HepG2 (cell line): Measurements from ENCODE around the gene ST6GALNAC2. TPM values are rescaled to one million over a fixed set of nuclear protein-coding genes. Genes with fewer than 3 reads are reported as not detected.
A peak's percentile ranks its signal among the peaks of the same experiment; 100 is the strongest.

Source experiments
- AGO1 ChIP-seq: fragments of 200-400 bp; formaldehyde crosslinking; IDR thresholded peaks from 2 replicates; pipeline ENCODE4 v1.6.1; 2017; ENCODE audit warnings: mild to moderate bottlenecking, low read depth, low read length, moderate library complexity; ENCODE audit not compliant: poor library complexity, severe bottlenecking
- ARNTL ChIP-seq: sonication (generic); formaldehyde crosslinking; IDR thresholded peaks from 2 replicates; pipeline ENCODE4 v1.4.0; 2020; ENCODE audit warnings: mild to moderate bottlenecking, missing genetic modification reagents
- ATF1 ChIP-seq: IDR thresholded peaks from 2 replicates; pipeline ENCODE4 v1.6.1; 2016; ENCODE audit warnings: mild to moderate bottlenecking, control low read depth
- ELF3 ChIP-seq: IDR thresholded peaks from 2 replicates; pipeline ENCODE4 v1.6.1; 2016; ENCODE audit warnings: missing genetic modification reagents, missing compliant biosample characterization
- GABPA ChIP-seq, 2 experiments: IDR thresholded peaks; 2 replicates each; pipeline ENCODE4 v1.6.1; 2011 to 2016; ENCODE audit warnings: low read depth in 2 of 2, low read length in 1 of 2, missing biosample characterization in 1 of 2, missing genetic modification characterization in 1 of 2
- GTF3A ChIP-seq: sonication (generic); formaldehyde crosslinking; conservative IDR thresholded peaks from 2 replicates; pipeline ENCODE4 v1.4.0; 2020; ENCODE audit warnings: mild to moderate bottlenecking, missing genetic modification reagents
- HCFC1 ChIP-seq: fragments of 150-350 bp; IDR thresholded peaks from 2 replicates; pipeline ENCODE4 v1.6.1; 2014; ENCODE audit warnings: low read depth, low read length
- HMG20A ChIP-seq: IDR thresholded peaks from 2 replicates; pipeline ENCODE4 v1.6.1; 2016; ENCODE audit warnings: borderline replicate concordance
- HNF4G ChIP-seq, 2 experiments: sonication (generic) in 1 of 2; formaldehyde crosslinking in 1 of 2; IDR thresholded peaks; 2 replicates each; pipeline versions ENCODE4 v1.4.0 to v1.6.1; 2011 to 2020; ENCODE audit warnings: borderline replicate concordance in 2 of 2, low read depth in 2 of 2, mild to moderate bottlenecking in 2 of 2, low read length in 1 of 2, missing genetic modification reagents in 1 of 2, moderate library complexity in 1 of 2
- IRX3 ChIP-seq: sonication (generic); formaldehyde crosslinking; IDR thresholded peaks from 2 replicates; pipeline ENCODE4 v1.8.1; 2023; ENCODE audit warnings: mild to moderate bottlenecking, low read depth, missing genetic modification reagents, borderline replicate concordance
- KDM3A ChIP-seq: IDR thresholded peaks from 2 replicates; pipeline ENCODE4 v1.6.1; 2018; ENCODE audit warnings: low read depth, missing compliant biosample characterization
- LCORL ChIP-seq, 2 experiments: fragments of 450-650 bp in 1 of 2; sonication (generic) in 1 of 2; formaldehyde crosslinking in 1 of 2; IDR thresholded peaks; 2 replicates each; pipeline versions ENCODE4 v1.5.0 to v1.6.1; 2017 to 2020; ENCODE audit warnings: antibody characterized with exemption in 1 of 2, missing genetic modification reagents in 1 of 2
- PHF5A ChIP-seq: IDR thresholded peaks from one replicate; pipeline ENCODE4 v1.6.1; 2018; ENCODE audit warnings: low read depth, missing genetic modification reagents; ENCODE audit not compliant: unreplicated experiment
- RAD51 ChIP-seq: fragments of 450-650 bp; IDR thresholded peaks from 2 replicates; pipeline ENCODE4 v1.6.1; 2016; ENCODE audit warnings: borderline replicate concordance
- RBM22 ChIP-seq: fragments of 200-400 bp; formaldehyde crosslinking; optimal IDR thresholded peaks from 2 replicates; pipeline ENCODE3; 2017; ENCODE audit warnings: mild to moderate bottlenecking, low read length, moderate library complexity
- SMC3 ChIP-seq: IDR thresholded peaks from 2 replicates; pipeline ENCODE4 v1.6.1; 2011; ENCODE audit warnings: low read length, improper control_type of control experiment
- SNRNP70 ChIP-seq: fragments of 200-400 bp; formaldehyde crosslinking; IDR thresholded peaks from 2 replicates; pipeline ENCODE4 v1.6.1; 2017; ENCODE audit warnings: mild to moderate bottlenecking, low read depth, low read length, moderate library complexity
- SP4 ChIP-seq: sonication (generic); formaldehyde crosslinking; IDR thresholded peaks from 2 replicates; pipeline ENCODE4 v1.8.1; 2023; ENCODE audit warnings: mild to moderate bottlenecking, missing genetic modification reagents
- TCF7 ChIP-seq: sonication (generic); IDR thresholded peaks from 2 replicates; pipeline ENCODE4 v1.6.1; 2016; ENCODE audit warnings: antibody characterized with exemption, low read depth
- XRCC5 ChIP-seq: fragments of 200-400 bp; formaldehyde crosslinking; optimal IDR thresholded peaks from 2 replicates; pipeline ENCODE3; 2017; ENCODE audit warnings: mild to moderate bottlenecking, low read length
- ZNF136 ChIP-seq: sonication (generic); formaldehyde crosslinking; IDR thresholded peaks from 2 replicates; pipeline ENCODE4 v1.8.1; 2022; ENCODE audit warnings: low read depth, mild to moderate bottlenecking, moderate library complexity, missing genetic modification reagents
- ZNF383 ChIP-seq: sonication (generic); formaldehyde crosslinking; IDR thresholded peaks from 2 replicates; pipeline ENCODE4 v1.4.0; 2020; ENCODE audit warnings: missing genetic modification reagents, mild to moderate bottlenecking, borderline replicate concordance
- ZNF432 ChIP-seq: sonication (generic); formaldehyde crosslinking; IDR thresholded peaks from 2 replicates; pipeline ENCODE4 v1.5.0; 2020; ENCODE audit warnings: missing genetic modification reagents, mild to moderate bottlenecking, borderline replicate concordance
- ZNF549 ChIP-seq: sonication (generic); formaldehyde crosslinking; IDR thresholded peaks from 2 replicates; pipeline ENCODE4 v1.5.0; 2020; ENCODE audit warnings: missing genetic modification reagents
- polyA plus RNA-seq, 8 experiments: library from polyadenylated mRNA; depleted of rRNA in 3 of 8; stranded (reverse) in 7 of 8; unstranded in 1 of 8; fragments of >200 nt; fragmentation: Illumina TruSeq in 4 of 8; extraction: Trizol in 4 of 8; gene quantifications; 2 replicates each; pipeline versions ENCODE4 v1.2.1 to v1.2.3, GENCODE V29; 2011 to 2016; ENCODE audit warnings: low read depth in 4 of 8, missing spikeins in 1 of 8, mixed read lengths in 1 of 8; ENCODE audit not compliant: insufficient read depth in 1 of 8
- total RNA-seq, 5 experiments: library from RNA; depleted of rRNA; stranded (reverse); fragments of >200 nt; fragmentation: Illumina TruSeq; extraction: Trizol; gene quantifications; 2 replicates each; pipeline ENCODE4 v1.2.3, GENCODE V29; 2016; ENCODE audit warnings: low read depth in 1 of 5
- TF ChIP-seq, protein P1 (sequence below): sonication (generic); formaldehyde crosslinking; IDR thresholded peaks from 2 replicates; pipeline ENCODE4 v1.4.0; 2020; ENCODE audit warnings: missing genetic modification reagents, borderline replicate concordance
- TF ChIP-seq, protein P2 (sequence below): sonication (generic); formaldehyde crosslinking; conservative IDR thresholded peaks from 2 replicates; pipeline ENCODE4 v1.4.0; 2020; ENCODE audit warnings: mild to moderate bottlenecking, missing genetic modification reagents, moderate library complexity

ST6GALNAC2 gene
- total and polyA plus RNA-seq, 2 of the 13 experiments (the other 11 are each of a cell fraction or from before 2014, with no cell fraction given), result 0.12 to 0.49 TPM

DNA sequence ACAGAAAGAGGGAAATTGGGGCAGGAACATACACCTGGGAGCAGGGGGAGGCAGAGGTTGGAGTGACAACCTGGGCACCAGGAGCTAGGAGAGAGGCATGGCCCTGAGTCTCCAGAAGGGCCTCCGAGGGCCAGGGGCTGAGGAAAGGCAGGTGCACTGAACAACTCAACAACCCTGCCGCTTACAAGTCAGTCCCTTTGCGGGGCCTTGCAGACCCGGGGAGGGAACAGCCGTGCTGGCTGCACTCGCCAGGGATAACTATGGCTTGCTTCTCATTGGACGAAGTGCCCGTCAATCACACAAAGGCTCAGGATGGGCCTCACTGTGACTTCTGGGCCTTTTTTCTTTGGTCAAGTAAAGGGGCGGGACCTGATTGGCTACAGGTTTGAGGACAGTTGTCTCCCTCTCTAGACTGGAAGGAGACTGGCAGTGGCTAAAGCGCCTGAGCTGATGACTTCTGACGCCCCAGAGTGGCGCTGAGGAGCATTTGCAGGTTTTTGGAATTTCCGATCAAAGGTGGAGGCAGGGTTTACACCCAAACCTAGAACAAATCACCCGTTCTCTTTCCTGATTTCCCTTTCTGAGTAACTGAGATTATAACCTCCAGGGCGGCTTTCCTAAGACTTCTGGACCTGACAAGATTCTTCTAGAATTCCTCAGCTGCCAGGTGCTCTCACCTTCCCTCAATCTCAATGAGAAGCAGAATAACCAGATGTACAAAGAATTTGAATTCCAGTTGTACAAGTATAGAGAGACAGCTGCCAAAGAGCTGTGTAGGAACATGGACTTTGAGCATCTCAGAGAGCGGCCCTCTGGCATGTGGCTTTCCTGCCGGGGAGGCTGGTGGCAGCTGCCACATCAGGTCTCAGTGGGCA, 27.6 kb upstream of the ST6GALNAC2 start (continued):
- TF ChIP-seq IRX3 (CRISPR knock-in tag) (no peak), AGO1 (no peak), KDM3A (0 out of 2 replicates have a peak, but pooled peaks have one; percentile 13), ZNF136 (CRISPR knock-in tag) (no peak), TCF7 (no peak), SP4 (peak; percentile 73), RBM22 (no peak), ZNF432 (CRISPR knock-in tag) (no peak), GTF3A (CRISPR knock-in tag) (no peak), HNF4G (IDR thresholded peaks at IDR 0.05; ENCODE audit: borderline replicate concordance, low read depth, low read length) (peak; percentile 73), HNF4G (CRISPR knock-in tag; IDR thresholded peaks at IDR 0.05; ENCODE audit: borderline replicate concordance, low read depth) (peak; percentile 73; the same call in 1 of the 2 replicates), GABPA (IDR thresholded peaks at IDR 0.05; ENCODE audit: low read depth, low read length) (no peak), GABPA (CRISPR knock-in tag; IDR thresholded peaks at IDR 0.05; ENCODE audit: low read depth) (no peak), ARNTL (CRISPR knock-in tag) (no peak), ZNF383 (CRISPR knock-in tag) (no peak), PHF5A (CRISPR knock-in tag) (no peak), SMC3 (peak; percentile 27; the same call in 1 of the 2 replicates), ATF1 (CRISPR knock-in tag) (peak; percentile 55; the same call in 1 of the 2 replicates), RAD51 (no peak), ZNF549 (CRISPR knock-in tag) (no peak), SNRNP70 (no peak), HCFC1 (no peak), ELF3 (CRISPR knock-in tag) (peak; percentile 7), HMG20A (CRISPR knock-in tag) (no peak), XRCC5 (peak; percentile 53), LCORL (IDR thresholded peaks at IDR 0.05) (no peak), LCORL (CRISPR knock-in tag; IDR thresholded peaks at IDR 0.05) (no peak)
- TF ChIP-seq, protein P1, sequence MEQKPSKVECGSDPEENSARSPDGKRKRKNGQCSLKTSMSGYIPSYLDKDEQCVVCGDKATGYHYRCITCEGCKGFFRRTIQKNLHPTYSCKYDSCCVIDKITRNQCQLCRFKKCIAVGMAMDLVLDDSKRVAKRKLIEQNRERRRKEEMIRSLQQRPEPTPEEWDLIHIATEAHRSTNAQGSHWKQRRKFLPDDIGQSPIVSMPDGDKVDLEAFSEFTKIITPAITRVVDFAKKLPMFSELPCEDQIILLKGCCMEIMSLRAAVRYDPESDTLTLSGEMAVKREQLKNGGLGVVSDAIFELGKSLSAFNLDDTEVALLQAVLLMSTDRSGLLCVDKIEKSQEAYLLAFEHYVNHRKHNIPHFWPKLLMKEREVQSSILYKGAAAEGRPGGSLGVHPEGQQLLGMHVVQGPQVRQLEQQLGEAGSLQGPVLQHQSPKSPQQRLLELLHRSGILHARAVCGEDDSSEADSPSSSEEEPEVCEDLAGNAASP (CRISPR knock-in tag), result no peak
- TF ChIP-seq, protein P2, sequence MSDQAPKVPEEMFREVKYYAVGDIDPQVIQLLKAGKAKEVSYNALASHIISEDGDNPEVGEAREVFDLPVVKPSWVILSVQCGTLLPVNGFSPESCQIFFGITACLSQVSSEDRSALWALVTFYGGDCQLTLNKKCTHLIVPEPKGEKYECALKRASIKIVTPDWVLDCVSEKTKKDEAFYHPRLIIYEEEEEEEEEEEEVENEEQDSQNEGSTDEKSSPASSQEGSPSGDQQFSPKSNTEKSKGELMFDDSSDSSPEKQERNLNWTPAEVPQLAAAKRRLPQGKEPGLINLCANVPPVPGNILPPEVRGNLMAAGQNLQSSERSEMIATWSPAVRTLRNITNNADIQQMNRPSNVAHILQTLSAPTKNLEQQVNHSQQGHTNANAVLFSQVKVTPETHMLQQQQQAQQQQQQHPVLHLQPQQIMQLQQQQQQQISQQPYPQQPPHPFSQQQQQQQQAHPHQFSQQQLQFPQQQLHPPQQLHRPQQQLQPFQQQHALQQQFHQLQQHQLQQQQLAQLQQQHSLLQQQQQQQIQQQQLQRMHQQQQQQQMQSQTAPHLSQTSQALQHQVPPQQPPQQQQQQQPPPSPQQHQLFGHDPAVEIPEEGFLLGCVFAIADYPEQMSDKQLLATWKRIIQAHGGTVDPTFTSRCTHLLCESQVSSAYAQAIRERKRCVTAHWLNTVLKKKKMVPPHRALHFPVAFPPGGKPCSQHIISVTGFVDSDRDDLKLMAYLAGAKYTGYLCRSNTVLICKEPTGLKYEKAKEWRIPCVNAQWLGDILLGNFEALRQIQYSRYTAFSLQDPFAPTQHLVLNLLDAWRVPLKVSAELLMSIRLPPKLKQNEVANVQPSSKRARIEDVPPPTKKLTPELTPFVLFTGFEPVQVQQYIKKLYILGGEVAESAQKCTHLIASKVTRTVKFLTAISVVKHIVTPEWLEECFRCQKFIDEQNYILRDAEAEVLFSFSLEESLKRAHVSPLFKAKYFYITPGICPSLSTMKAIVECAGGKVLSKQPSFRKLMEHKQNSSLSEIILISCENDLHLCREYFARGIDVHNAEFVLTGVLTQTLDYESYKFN (CRISPR knock-in tag), result peak; percentile 67
